ENCODE measurements around the gene FGFR3.
A peak's percentile ranks its signal among the peaks of the same experiment; 100 is the strongest.

FGFR3 gene

GRCh38 chr4:1792158-1792831, 798 bp upstream of the FGFR3 start:
- no peak for TF ChIP-seq CTCF (IDR thresholded peaks at IDR 0.05; ENCODE audit: low read depth, low read length)
- Histone ChIP-seq H3K9me3 (no peaks in the 10 kb centered on the region), H3K4me3 (ENCODE audit: low read depth, low read length) (no peak overlapping the region), H3K4me1 (no peaks in the 10 kb centered on the region), H3K36me3 (no peaks in the 10 kb centered on the region), H3K27me3 (peaks cover 32% of the 10 kb centered on the region)
- no peak for DNase-seq

- peaks cover 32% of the 10 kb centered on the region for H3K27me3 ChIP-seq
These were observed 375 bp downstream of the FGFR3 start for GRCh38 chr4:1793496-1793840.

GRCh38 chr4:1793940-1794808, 1.1 kb downstream of the FGFR3 start:
- no peaks in the 10 kb centered on the region for H3K36me3 ChIP-seq
- peaks cover 34% of the 10 kb centered on the region for H3K27me3 ChIP-seq
- H3K4me1 ChIP-seq, result no peaks in the 10 kb centered on the region
- no peak for DNase-seq
- no peak overlapping the region for H3K4me3 ChIP-seq (ENCODE audit: low read depth, low read length)
- no peaks in the 10 kb centered on the region for H3K9me3 ChIP-seq
- TF ChIP-seq CTCF (IDR thresholded peaks at IDR 0.05; ENCODE audit: low read depth, low read length), result no peak

More at GRCh38 chr4:1793496-1793840, 375 bp downstream of the FGFR3 start:
- no peak overlapping the region for H3K4me3 ChIP-seq (ENCODE audit: low read depth, low read length)
- no peaks in the 10 kb centered on the region for H3K4me1 ChIP-seq
- H3K36me3 ChIP-seq, result no peaks in the 10 kb centered on the region
- peak; percentile 59 for DNase-seq
- no peaks in the 10 kb centered on the region for H3K9me3 ChIP-seq
- TF ChIP-seq CTCF (IDR thresholded peaks at IDR 0.05; ENCODE audit: low read depth, low read length), result no peak

GRCh38 chr4:1794809-1795298, 1.8 kb downstream of the FGFR3 start:
- Histone ChIP-seq H3K36me3 (no peaks in the 10 kb centered on the region), H3K27me3 (peaks cover 40% of the 10 kb centered on the region), H3K4me1 (no peaks in the 10 kb centered on the region), H3K4me3 (ENCODE audit: low read depth, low read length) (no peak overlapping the region), H3K9me3 (no peaks in the 10 kb centered on the region)
- no peak for DNase-seq
- TF ChIP-seq CTCF (IDR thresholded peaks at IDR 0.05; ENCODE audit: low read depth, low read length), result no peak

GRCh38 chr4:1795299-1796195, 2.5 kb downstream of the FGFR3 start:
- DNase-seq, result no peak
- H3K9me3 ChIP-seq, result no peaks in the 10 kb centered on the region
- TF ChIP-seq CTCF (IDR thresholded peaks at IDR 0.05; ENCODE audit: low read depth, low read length), result no peak
- no peaks in the 10 kb centered on the region for H3K4me1 ChIP-seq
- no peak overlapping the region for H3K4me3 ChIP-seq (ENCODE audit: low read depth, low read length)
- peaks cover 40% of the 10 kb centered on the region for H3K27me3 ChIP-seq
- no peaks in the 10 kb centered on the region for H3K36me3 ChIP-seq
